Measurements from ENCODE around the gene NHLRC1. TPM values are rescaled to one million over a fixed set of nuclear protein-coding genes. Genes with fewer than 3 reads are reported as not detected.
A peak's percentile ranks its signal among the peaks of the same experiment; 100 is the strongest.
"Not testable (repeated sequence)": the region's sequence is repeated elsewhere in the genome, so short reads cannot be mapped to it uniquely, and the experiment has no call there.

Gene NHLRC1
- total and polyA plus RNA-seq, 2 donors = 0.99 to 2.4 TPM

- peak overlapping the region; percentile 89 to 90 for H3K27ac ChIP-seq (ENCODE audit: low read depth in 1 of 2, low read length in 1 of 2)
- DNase-seq (ENCODE audit: low read depth in 6 of 9, low spot score in 9 of 9) = peak in 8 of 9 donors; percentile 20 to 73 (median 42)
- no peaks in the 10 kb centered on the region for H3K9me3 ChIP-seq (ENCODE audit: control insufficient read depth in 2 of 2, insufficient read depth in 1 of 2, low read length in 1 of 2)
- WGBS = under 1% methylated on average over 26 of the region's 26 CpGs
- peaks cover 8 to 14% of the 10 kb centered on the region in 2 donors for H3K4me1 ChIP-seq (ENCODE audit: control insufficient read depth in 2 of 2, insufficient read depth in 2 of 2, low read length in 2 of 2)
- H3K27me3 ChIP-seq (ENCODE audit: control insufficient read depth in 2 of 2, insufficient read depth in 1 of 2, low read length in 1 of 2) = no peaks in the 10 kb centered on the region
- peak overlapping the region; percentile 86 to 94 for H3K4me3 ChIP-seq (ENCODE audit: low read length in 2 of 2)
- H3K36me3 ChIP-seq (ENCODE audit: control insufficient read depth in 2 of 2, insufficient read depth in 2 of 2, low read length in 1 of 2) = peaks cover 11% of the 10 kb centered on the region in 2 donors
These were observed 33.5 kb upstream of the NHLRC1 start for GRCh38 chr6:18155864-18156421.

GRCh38 chr6:18155150-18155863 is 32.8 kb upstream of the NHLRC1 start, which contains the start of gene KDM1B:
Gene KDM1B, plus strand, starts transcription at chr6:18155422. Its CDS starts 4,474 bp downstream, at chr6:18159896.
- peak; percentile 89 to 98 (median 96) for DNase-seq (ENCODE audit: low read depth in 6 of 9, low spot score in 9 of 9)
- H3K9me3 ChIP-seq (ENCODE audit: control insufficient read depth in 2 of 2, insufficient read depth in 1 of 2, low read length in 1 of 2) = no peaks in the 10 kb centered on the region
- peak within 1 kb of the TSS; percentile 90 to 95 for H3K27ac ChIP-seq (ENCODE audit: low read depth in 1 of 2, low read length in 1 of 2)
- WGBS = under 1% methylated on average over 87 of the region's 87 CpGs
- H3K27me3 ChIP-seq (ENCODE audit: control insufficient read depth in 2 of 2, insufficient read depth in 1 of 2, low read length in 1 of 2) = no peaks in the 10 kb centered on the region
- H3K4me1 ChIP-seq (ENCODE audit: control insufficient read depth in 2 of 2, insufficient read depth in 2 of 2, low read length in 2 of 2) = peaks cover 8 to 14% of the 10 kb centered on the region in 2 donors
- H3K4me3 ChIP-seq (ENCODE audit: low read length in 2 of 2) = peak within 1 kb of the TSS; percentile 86 to 94
- H3K36me3 ChIP-seq (ENCODE audit: control insufficient read depth in 2 of 2, insufficient read depth in 2 of 2, low read length in 1 of 2) = peaks cover 5 to 10% of the 10 kb centered on the region in 2 donors

- H3K9me3 ChIP-seq (ENCODE audit: control insufficient read depth in 2 of 2, insufficient read depth in 1 of 2, low read length in 1 of 2) = no peaks in the 10 kb centered on the region
- H3K36me3 ChIP-seq (ENCODE audit: control insufficient read depth in 2 of 2, insufficient read depth in 2 of 2, low read length in 1 of 2) = peaks cover 0 to 3% of the 10 kb centered on the region in 2 donors
- H3K4me3 ChIP-seq (ENCODE audit: low read length in 2 of 2) = peak within 1 kb of the TSS; percentile 86 to 94
- peaks cover 8 to 14% of the 10 kb centered on the region in 2 donors for H3K4me1 ChIP-seq (ENCODE audit: control insufficient read depth in 2 of 2, insufficient read depth in 2 of 2, low read length in 2 of 2)
- no peaks in the 10 kb centered on the region for H3K27me3 ChIP-seq (ENCODE audit: control insufficient read depth in 2 of 2, insufficient read depth in 1 of 2, low read length in 1 of 2)
- no peak for DNase-seq (ENCODE audit: low read depth in 6 of 9, low spot score in 9 of 9)
- under 1% methylated on average over 34 of the region's 34 CpGs for WGBS
- peak within 1 kb of the TSS; percentile 90 to 95 for H3K27ac ChIP-seq (ENCODE audit: low read depth in 1 of 2, low read length in 1 of 2)
These were observed 32.2 kb upstream of the NHLRC1 start, which contains the start of gene TPMT for GRCh38 chr6:18154507-18155149. Gene TPMT, minus strand, starts transcription at chr6:18155077. Its CDS starts 5,950 bp downstream, at chr6:18149127.

GRCh38 chr6:18153311-18153703 is 30.8 kb upstream of the NHLRC1 start:
- DNase-seq (ENCODE audit: low read depth in 6 of 9, low spot score in 9 of 9) = no peak
- H3K27ac ChIP-seq (ENCODE audit: low read depth in 1 of 2, low read length in 1 of 2) = no peak overlapping the region
- H3K9me3 ChIP-seq (ENCODE audit: control insufficient read depth in 2 of 2, insufficient read depth in 1 of 2, low read length in 1 of 2) = no peaks in the 10 kb centered on the region
- H3K4me1 ChIP-seq (ENCODE audit: control insufficient read depth in 2 of 2, insufficient read depth in 2 of 2, low read length in 2 of 2) = peaks cover 8 to 14% of the 10 kb centered on the region in 2 donors
- no peaks in the 10 kb centered on the region for H3K36me3 ChIP-seq (ENCODE audit: control insufficient read depth in 2 of 2, insufficient read depth in 2 of 2, low read length in 1 of 2)
- no peak overlapping the region for H3K4me3 ChIP-seq (ENCODE audit: low read length in 2 of 2)
- no peaks in the 10 kb centered on the region for H3K27me3 ChIP-seq (ENCODE audit: control insufficient read depth in 2 of 2, insufficient read depth in 1 of 2, low read length in 1 of 2)

GRCh38 chr6:18151801-18152200 is 29.3 kb upstream of the NHLRC1 start:
- no peak for DNase-seq (ENCODE audit: low read depth in 6 of 9, low spot score in 9 of 9)
- H3K36me3 ChIP-seq (ENCODE audit: control insufficient read depth in 2 of 2, insufficient read depth in 2 of 2, low read length in 1 of 2) = no peaks in the 10 kb centered on the region
- no peaks in the 10 kb centered on the region for H3K9me3 ChIP-seq (ENCODE audit: control insufficient read depth in 2 of 2, insufficient read depth in 1 of 2, low read length in 1 of 2)
- no peaks in the 10 kb centered on the region for H3K27me3 ChIP-seq (ENCODE audit: control insufficient read depth in 2 of 2, insufficient read depth in 1 of 2, low read length in 1 of 2)
- no peak overlapping the region for H3K27ac ChIP-seq (ENCODE audit: low read depth in 1 of 2, low read length in 1 of 2)
- 97% methylated on average over 3 of the region's 3 CpGs for WGBS
- H3K4me1 ChIP-seq (ENCODE audit: control insufficient read depth in 2 of 2, insufficient read depth in 2 of 2, low read length in 2 of 2) = peaks cover 8 to 14% of the 10 kb centered on the region in 2 donors
- no peak overlapping the region for H3K4me3 ChIP-seq (ENCODE audit: low read length in 2 of 2)

- H3K4me1 ChIP-seq (ENCODE audit: control insufficient read depth in 2 of 2, insufficient read depth in 2 of 2, low read length in 2 of 2) = peaks cover 7 to 14% of the 10 kb centered on the region in 2 donors
These were observed 28.9 kb upstream of the NHLRC1 start for GRCh38 chr6:18151391-18151790.

GRCh38 chr6:18148304-18149025 is 26.0 kb upstream of the NHLRC1 start:
- H3K27me3 ChIP-seq (ENCODE audit: control insufficient read depth in 2 of 2, insufficient read depth in 1 of 2, low read length in 1 of 2) = no peaks in the 10 kb centered on the region
- no peak overlapping the region for H3K27ac ChIP-seq (ENCODE audit: low read depth in 1 of 2, low read length in 1 of 2)
- H3K4me3 ChIP-seq (ENCODE audit: low read length in 2 of 2) = no peak overlapping the region
- no peak for DNase-seq (ENCODE audit: low read depth in 6 of 9, low spot score in 9 of 9)
- H3K9me3 ChIP-seq (ENCODE audit: control insufficient read depth in 2 of 2, insufficient read depth in 1 of 2, low read length in 1 of 2) = no peaks in the 10 kb centered on the region
- peaks cover 3 to 4% of the 10 kb centered on the region in 2 donors for H3K4me1 ChIP-seq (ENCODE audit: control insufficient read depth in 2 of 2, insufficient read depth in 2 of 2, low read length in 2 of 2)
- WGBS = 98% methylated on average over 5 of the region's 5 CpGs
- no peaks in the 10 kb centered on the region for H3K36me3 ChIP-seq (ENCODE audit: control insufficient read depth in 2 of 2, insufficient read depth in 2 of 2, low read length in 1 of 2)

More at GRCh38 chr6:18151391-18151790, 28.9 kb upstream of the NHLRC1 start:
- H3K9me3 ChIP-seq (ENCODE audit: control insufficient read depth in 2 of 2, insufficient read depth in 1 of 2, low read length in 1 of 2); H3K4me3 ChIP-seq (ENCODE audit: low read length in 2 of 2); H3K27ac ChIP-seq (ENCODE audit: low read depth in 1 of 2, low read length in 1 of 2); DNase-seq (ENCODE audit: low read depth in 6 of 9, low spot score in 9 of 9); H3K36me3 ChIP-seq (ENCODE audit: control insufficient read depth in 2 of 2, insufficient read depth in 2 of 2, low read length in 1 of 2); H3K27me3 ChIP-seq (ENCODE audit: control insufficient read depth in 2 of 2, insufficient read depth in 1 of 2, low read length in 1 of 2): not testable (repeated sequence)
- WGBS = 97% methylated on average over 3 of the region's 3 CpGs

GRCh38 chr6:18147616-18148015 is 25.1 kb upstream of the NHLRC1 start:
- H3K27ac ChIP-seq (ENCODE audit: low read depth in 1 of 2, low read length in 1 of 2) = no peak overlapping the region
- H3K4me3 ChIP-seq (ENCODE audit: low read length in 2 of 2) = no peak overlapping the region
- no peaks in the 10 kb centered on the region for H3K27me3 ChIP-seq (ENCODE audit: control insufficient read depth in 2 of 2, insufficient read depth in 1 of 2, low read length in 1 of 2)
- no peak for DNase-seq (ENCODE audit: low read depth in 6 of 9, low spot score in 9 of 9)
- H3K9me3 ChIP-seq (ENCODE audit: control insufficient read depth in 2 of 2, insufficient read depth in 1 of 2, low read length in 1 of 2) = no peaks in the 10 kb centered on the region
- peaks cover 0 to 2% of the 10 kb centered on the region in 2 donors for H3K4me1 ChIP-seq (ENCODE audit: control insufficient read depth in 2 of 2, insufficient read depth in 2 of 2, low read length in 2 of 2)
- 98% methylated on average over 2 of the region's 2 CpGs for WGBS
- no peaks in the 10 kb centered on the region for H3K36me3 ChIP-seq (ENCODE audit: control insufficient read depth in 2 of 2, insufficient read depth in 2 of 2, low read length in 1 of 2)
